Mesothelial cell of epicardium (in vitro differentiated cells): Measurements from ENCODE around the gene FGF12. TPM values are rescaled to one million over a fixed set of nuclear protein-coding genes. Genes with fewer than 3 reads are reported as not detected.

Experiments
- DNase-seq, 2 experiments: peaks; one replicate each; pipeline ENCODE4 v3.0.0; 2021; ENCODE audit warnings: low spot score in 2 of 2; ENCODE audit not compliant: unreplicated experiment in 2 of 2
- H3K27ac Mint-ChIP-seq: 2 replicates; pipeline ENCODE4 v1.8.0; 2021; ENCODE audit warnings: mixed read lengths
- H3K27me3 Mint-ChIP-seq: 2 replicates; pipeline ENCODE4 v1.8.0; 2021; ENCODE audit warnings: low read depth, mixed read lengths
- H3K36me3 Mint-ChIP-seq: 2 replicates; pipeline ENCODE4 v1.8.0; 2021; ENCODE audit warnings: mixed read lengths
- H3K4me1 Mint-ChIP-seq: 2 replicates; pipeline ENCODE4 v1.8.0; 2021; ENCODE audit warnings: mixed read lengths
- H3K4me3 Mint-ChIP-seq: 2 replicates; pipeline ENCODE4 v1.8.0; 2021; ENCODE audit warnings: mild to moderate bottlenecking, moderate library complexity, mixed read lengths
- H3K9me3 Mint-ChIP-seq: 2 replicates; pipeline ENCODE4 v1.8.0; 2021; ENCODE audit warnings: mixed read lengths
- CTCF ChIP-seq: fragments of 200-600 bp; sonication (generic); IDR thresholded peaks from one replicate; pipeline ENCODE4 v1.5.0; 2021; ENCODE audit warnings: antibody characterized with exemption; ENCODE audit not compliant: unreplicated experiment
- total RNA-seq: library from RNA; stranded (reverse); gene quantifications from 3 replicates; pipeline ENCODE4 v1.2.1, GENCODE V29; 2021

The FGF12 gene
- total RNA-seq, 1 donor from 2014 or later: 1.0 TPM

GRCh38 chr3:192220915-192221314 is 506.4 kb downstream of the FGF12 start:
- DNase-seq: no peak
- Mint-ChIP-seq H3K36me3 (no peaks in the 10 kb centered on the region), H3K4me3 (no peak overlapping the region), H3K27me3 (peaks cover 2% of the 10 kb centered on the region), H3K4me1 (peaks cover 3% of the 10 kb centered on the region), H3K9me3 (no peaks in the 10 kb centered on the region), H3K27ac (no peak overlapping the region)
- TF ChIP-seq CTCF: no peak

- no peaks in the 10 kb centered on the region for H3K9me3 Mint-ChIP-seq
- peaks cover 5% of the 10 kb centered on the region for H3K27me3 Mint-ChIP-seq
- TF ChIP-seq CTCF: no peak
- H3K4me1 Mint-ChIP-seq: peaks cover 3% of the 10 kb centered on the region
- no peak overlapping the region for H3K27ac Mint-ChIP-seq
- DNase-seq: no peak
- no peaks in the 10 kb centered on the region for H3K36me3 Mint-ChIP-seq
- H3K4me3 Mint-ChIP-seq: no peak overlapping the region
Observed at GRCh38 chr3:192219926-192220325, 507.4 kb downstream of the FGF12 start.

- H3K4me3 Mint-ChIP-seq: no peak overlapping the region
- peaks cover 3% of the 10 kb centered on the region for H3K4me1 Mint-ChIP-seq
- no peak for TF ChIP-seq CTCF
- no peaks in the 10 kb centered on the region for H3K9me3 Mint-ChIP-seq
- H3K36me3 Mint-ChIP-seq: no peaks in the 10 kb centered on the region
- peaks cover 3% of the 10 kb centered on the region for H3K27me3 Mint-ChIP-seq
- H3K27ac Mint-ChIP-seq: no peak overlapping the region
- no peak for DNase-seq
Observed at GRCh38 chr3:192216067-192216466, 511.3 kb downstream of the FGF12 start.

GRCh38 chr3:192212979-192213378 is 514.4 kb downstream of the FGF12 start:
- Mint-ChIP-seq H3K4me3 (no peak overlapping the region), H3K27ac (no peak overlapping the region), H3K4me1 (no peaks in the 10 kb centered on the region), H3K27me3 (peaks cover 3% of the 10 kb centered on the region), H3K36me3 (no peaks in the 10 kb centered on the region), H3K9me3 (no peaks in the 10 kb centered on the region)
- TF ChIP-seq CTCF: no peak
- no peak for DNase-seq

GRCh38 chr3:192212335-192212734 is 515.0 kb downstream of the FGF12 start:
- Mint-ChIP-seq H3K9me3 (no peaks in the 10 kb centered on the region), H3K4me3 (no peak overlapping the region), H3K4me1 (peaks cover 4% of the 10 kb centered on the region), H3K27me3 (peaks cover 3% of the 10 kb centered on the region), H3K27ac (no peak overlapping the region), H3K36me3 (no peaks in the 10 kb centered on the region)
- TF ChIP-seq CTCF: no peak
- no peak for DNase-seq

GRCh38 chr3:192207651-192208050 is 519.7 kb downstream of the FGF12 start:
- H3K36me3 Mint-ChIP-seq: no peaks in the 10 kb centered on the region
- H3K4me1 Mint-ChIP-seq: peaks cover 6% of the 10 kb centered on the region
- no peak for TF ChIP-seq CTCF
- H3K27me3 Mint-ChIP-seq: no peaks in the 10 kb centered on the region
- no peak overlapping the region for H3K27ac Mint-ChIP-seq
- H3K4me3 Mint-ChIP-seq: no peak overlapping the region
- DNase-seq: no peak
- H3K9me3 Mint-ChIP-seq: no peaks in the 10 kb centered on the region
